GM19328 (cell line): ENCODE measurements around the gene NUAK1.

Source experiments
- ATAC-seq: cut with Tn5 transposase; IDR thresholded peaks from one replicate; pipeline ENCODE4 v1.9.1; 2021; ENCODE audit warnings: mild to moderate bottlenecking, moderate library complexity; ENCODE audit not compliant: unreplicated experiment

The NUAK1 gene

DNA sequence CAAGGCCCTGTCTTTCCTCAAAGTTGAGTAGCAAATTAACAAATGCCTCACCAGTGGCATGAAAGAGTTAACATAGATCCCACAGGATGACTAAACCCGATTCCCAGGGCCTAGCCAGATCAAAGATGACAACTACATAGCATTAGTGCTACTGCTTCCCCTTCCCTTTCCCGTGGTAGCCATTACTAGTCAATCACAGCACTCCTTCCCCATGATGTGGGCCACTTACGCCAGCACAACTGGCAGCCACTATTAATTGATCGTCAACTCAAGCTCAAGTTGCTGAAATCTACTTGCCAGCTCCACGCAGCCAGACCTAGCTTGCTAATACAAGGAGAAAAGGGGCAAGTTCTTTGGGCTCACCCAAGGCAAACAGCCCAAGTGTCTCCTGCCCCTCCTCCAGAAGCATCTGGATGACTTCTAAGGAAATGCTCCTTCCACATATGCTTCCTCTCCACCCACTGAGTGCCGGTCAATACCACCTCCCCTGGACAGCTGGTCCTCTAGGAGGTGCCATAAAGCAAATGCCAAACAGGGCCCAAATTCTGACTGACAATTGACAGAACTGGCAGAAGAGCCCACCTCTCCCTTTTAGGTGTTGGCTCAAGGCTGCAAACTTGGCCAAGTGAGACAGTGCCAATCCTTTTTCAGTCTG, 72.6 kb downstream of the NUAK1 start:
- ATAC-seq: no peak

DNA sequence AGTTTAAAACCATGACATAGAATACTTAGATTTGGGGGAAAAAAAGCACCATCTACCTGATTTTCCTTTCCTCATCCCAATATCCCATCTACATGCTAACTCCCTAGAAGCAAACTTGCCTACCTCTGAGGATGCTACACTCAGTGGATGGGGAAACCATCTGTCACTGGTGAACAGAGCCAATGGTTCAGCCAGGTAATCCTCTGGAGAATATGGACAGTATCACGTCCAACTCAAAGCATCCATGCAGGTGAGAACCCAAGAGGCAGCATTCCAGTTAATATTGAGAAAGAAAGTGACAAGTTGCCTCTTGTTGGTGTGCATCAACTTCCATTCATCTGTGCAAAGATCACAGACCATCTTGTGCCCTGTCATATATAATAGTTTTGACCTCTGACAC, 73.2 kb downstream of the NUAK1 start:
- ATAC-seq: no peak

DNA sequence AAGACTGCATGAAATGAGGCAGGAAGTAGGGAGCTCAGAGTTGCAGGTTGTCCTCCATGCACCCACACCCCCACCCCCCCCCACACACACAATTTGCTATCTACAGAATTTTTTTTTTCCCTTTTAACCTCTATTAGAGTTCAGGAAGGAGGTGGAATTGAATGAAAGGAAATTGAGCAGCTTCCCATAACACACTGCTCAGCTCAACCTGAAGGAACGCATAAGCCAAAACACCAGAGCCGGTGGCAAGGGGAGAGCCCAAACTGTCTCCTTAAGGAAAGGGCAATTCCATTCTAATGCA, 74.1 kb downstream of the NUAK1 start:
- no peak for ATAC-seq

DNA sequence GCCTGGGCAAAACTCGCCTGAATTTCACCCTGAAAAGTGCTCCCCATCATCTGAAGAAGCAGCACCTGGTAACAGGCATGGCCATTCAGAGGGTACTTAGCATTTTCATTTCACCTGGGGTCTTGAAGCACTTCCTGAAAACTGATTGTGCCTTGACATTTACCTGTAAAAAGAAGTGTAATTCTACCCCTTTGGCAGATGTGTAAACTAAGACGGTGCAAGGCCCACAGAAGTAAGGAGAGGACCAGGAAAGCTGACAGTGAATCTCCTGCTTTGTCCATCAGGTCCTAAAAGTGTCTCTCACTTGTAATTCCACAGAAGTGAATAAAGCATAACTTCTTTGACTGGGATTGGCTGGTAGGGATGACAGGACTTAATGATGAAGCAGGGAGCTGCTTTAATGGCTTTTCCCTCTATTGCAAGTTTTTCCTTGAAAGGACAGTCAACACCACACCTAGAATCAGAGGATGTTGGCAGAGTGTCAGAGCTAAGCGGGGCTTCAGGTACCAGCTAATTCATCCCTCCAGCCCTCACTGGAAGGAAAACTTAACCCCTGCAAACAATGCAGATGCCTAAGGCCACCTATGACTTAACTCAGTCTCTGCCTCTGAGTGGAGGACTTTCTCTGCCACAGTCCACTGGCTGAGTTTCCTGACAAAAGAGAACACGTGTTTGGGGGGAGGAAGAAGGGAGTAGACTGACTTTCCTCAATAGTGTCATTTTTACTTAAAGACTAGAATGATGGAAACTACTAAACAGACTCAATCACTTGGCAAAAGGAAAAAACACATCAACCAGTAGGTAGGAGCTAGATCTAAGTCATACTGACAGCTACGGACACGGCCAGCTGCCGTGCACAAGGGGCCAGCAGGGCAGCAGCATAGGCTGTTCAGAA, 74.7 kb downstream of the NUAK1 start:
- no peak for ATAC-seq

DNA sequence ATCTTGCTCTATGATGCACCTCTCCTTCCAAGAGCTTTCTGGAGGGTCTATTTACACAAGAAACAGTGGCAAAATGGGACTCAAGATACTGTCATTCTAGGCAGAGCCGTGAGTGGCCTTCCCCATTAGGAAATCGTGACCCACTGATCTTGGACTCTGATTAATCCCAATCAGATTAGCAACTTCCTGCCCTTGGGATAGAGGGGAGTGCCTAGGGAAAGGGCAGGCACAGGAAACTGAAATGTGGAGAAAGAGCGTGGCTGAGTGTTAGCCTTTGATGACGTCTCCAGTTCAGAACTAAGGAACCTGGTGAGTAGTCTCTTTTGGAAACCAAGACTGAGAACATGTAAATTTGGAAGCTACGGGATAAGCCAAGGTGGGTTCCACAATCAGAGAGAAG, 76.1 kb downstream of the NUAK1 start:
- ATAC-seq: no peak

DNA sequence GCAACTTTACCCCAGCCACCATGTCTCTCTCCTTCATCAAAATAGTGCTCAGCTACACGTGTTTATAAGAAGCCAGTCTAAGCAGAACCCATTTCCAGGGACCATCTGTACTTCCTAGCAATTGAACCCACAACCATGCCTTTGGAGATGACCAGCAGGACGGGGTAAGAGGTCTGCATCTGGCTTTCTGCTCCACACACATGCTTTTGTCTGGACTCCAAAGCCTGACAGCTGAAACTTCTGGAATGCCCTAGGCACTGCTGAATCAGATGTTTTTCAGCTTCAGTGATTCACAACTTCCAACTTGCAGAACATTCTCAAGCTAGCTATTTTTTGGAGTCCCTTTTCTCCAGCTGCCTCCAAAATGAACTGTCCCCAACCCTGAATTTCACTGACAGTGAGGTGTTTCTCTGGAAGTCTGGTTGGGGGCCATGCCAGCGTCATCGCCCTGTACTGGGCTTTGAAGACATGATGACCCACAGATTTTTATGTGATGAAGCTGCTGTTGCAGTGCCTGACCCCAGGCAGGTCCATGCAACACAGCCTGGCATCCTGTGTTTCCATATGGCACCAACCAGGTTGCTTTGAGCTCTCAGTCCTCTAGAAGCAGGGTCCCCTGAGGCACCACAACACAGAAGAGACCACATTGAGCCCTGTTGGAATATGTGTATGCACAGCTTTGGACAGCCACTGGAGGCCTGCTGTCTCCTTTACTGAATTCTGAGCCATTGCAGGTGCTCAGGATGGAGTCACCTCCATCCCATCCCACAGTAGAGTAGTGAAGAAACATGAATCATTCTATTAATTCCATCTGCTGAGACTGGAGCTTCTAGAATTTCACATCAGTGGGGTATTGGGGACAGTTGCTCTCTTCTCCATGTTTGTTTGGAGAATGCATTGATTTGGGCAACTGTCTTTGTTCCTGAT, 80.2 kb downstream of the NUAK1 start:
- no peak for ATAC-seq

DNA sequence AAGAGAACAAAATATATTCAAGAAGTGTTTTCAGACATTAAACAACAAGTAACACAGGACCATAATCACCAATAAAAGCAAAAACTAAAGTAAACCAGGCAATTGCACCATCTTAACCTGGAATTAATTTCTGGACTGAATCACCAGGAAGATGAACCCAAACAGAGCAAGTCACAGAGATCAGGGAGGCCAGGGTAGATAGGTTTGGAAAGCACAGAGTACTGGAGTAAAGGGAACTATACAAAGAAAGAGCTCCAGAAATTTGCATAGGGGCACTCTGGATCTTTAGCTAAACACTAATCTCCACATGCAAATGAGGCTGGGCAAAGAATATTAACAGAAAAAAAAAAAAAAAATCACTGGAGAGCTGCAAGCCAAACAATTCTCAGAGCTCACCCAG, 84.7 kb downstream of the NUAK1 start:
- no peak for ATAC-seq

DNA sequence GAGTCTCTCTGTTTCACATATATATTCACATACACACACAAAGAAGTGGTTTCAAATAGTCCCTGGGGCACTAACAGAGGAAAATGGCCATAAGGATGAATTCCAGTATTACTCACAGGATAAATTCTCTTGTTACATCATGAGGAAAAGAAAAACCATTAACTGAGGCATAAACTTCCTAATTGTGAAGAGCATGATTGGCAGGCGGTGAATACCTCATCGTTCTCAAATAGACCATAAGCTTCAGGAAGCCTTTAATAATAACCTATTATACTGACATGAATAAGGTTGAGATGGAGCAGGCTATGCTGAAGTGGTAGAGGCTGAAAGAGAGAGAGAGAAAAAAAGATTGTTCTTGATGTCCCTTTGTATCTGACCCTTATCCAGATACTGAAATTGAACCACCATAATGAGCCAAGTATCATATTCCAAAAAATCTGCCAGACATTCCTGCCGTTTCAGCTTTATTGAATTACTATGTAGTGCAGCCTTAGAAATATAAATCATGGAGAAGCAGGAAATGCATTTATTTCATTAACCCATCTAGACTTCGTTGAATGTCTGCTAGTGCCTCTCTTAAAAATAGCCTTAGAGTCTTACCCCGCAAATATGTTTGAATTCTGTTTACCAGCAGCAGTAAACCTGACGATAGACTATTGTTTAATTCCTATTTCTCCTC, 86.8 kb downstream of the NUAK1 start:
- no peak for ATAC-seq

DNA sequence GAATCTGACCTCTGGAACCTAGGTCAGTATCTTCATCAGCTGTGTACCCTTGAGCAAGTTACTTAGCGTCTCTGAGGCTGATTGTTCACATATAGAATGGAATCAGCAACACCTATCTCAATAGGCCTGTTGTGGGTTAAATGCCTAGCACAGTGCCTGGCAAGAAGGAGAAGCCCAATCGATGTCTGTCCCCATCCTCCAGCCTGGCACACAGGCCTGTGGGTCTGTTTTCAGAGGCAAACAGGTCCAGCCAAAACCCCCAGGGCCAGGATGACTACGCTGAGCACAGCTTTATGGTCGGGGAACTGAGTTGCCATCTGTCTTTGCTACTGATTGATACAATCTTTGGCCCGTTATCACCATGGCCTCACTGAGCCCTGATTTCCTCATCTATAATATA, 89.2 kb downstream of the NUAK1 start:
- no peak for ATAC-seq

DNA sequence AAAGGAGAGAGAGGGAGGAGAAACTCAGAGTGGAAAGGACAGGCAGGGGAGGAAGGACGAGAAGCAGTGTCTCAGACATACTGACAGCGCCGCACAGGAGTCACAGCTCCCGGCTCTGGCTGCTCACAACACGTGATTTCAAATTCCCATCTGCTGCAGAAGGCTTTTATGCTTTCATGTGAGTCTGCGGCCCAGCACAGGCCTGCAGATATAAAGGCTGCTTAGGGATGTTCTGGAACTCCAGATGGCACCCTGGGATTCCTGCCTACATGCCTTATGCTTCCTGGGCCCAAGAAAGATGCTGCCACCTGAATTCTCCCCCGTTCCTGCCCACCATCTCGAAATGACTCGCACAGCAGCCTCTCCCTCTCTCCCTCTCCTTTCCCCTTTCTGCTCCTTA, 89.6 kb downstream of the NUAK1 start:
- ATAC-seq: no peak

DNA sequence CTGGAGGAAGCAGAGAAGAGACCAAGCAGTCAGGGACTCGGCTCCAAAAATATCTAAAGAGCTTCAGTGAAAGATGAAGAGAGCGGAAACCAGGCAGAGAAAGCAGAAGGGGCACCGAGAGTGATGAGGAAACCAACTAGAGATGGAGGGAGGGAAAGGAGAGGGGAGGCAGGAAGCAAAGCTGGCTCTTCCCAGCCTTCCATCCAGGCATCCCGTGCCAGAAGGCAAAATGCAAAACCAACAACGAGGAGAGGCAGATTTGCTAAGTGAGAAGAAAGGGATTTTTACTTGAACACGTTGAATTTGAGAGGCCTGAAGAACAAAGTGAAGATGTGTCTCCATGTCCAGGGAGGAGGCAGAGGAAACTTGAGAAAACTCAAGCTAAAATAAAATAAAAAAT, 90.1 kb downstream of the NUAK1 start:
- ATAC-seq: no peak

DNA sequence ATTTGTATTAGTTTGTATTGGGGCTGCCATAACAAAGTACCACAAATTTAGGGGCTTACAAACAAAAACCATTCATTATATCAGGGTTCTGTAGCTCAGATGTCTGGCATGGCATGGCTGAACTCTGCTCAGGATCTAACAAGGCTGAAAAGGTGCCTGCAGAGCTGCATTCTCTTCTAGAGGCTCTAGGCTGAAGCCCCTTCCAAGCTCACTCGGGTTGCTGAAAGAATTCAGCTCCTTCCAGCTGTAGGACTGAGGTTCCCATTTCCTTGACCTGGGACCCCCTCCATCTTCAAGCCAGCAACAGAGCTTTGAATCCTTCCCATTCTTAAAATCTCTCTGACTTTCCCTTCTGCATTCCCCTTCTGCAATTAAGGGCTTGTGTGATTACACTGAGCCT, 90.7 kb downstream of the NUAK1 start:
- no peak for ATAC-seq

DNA sequence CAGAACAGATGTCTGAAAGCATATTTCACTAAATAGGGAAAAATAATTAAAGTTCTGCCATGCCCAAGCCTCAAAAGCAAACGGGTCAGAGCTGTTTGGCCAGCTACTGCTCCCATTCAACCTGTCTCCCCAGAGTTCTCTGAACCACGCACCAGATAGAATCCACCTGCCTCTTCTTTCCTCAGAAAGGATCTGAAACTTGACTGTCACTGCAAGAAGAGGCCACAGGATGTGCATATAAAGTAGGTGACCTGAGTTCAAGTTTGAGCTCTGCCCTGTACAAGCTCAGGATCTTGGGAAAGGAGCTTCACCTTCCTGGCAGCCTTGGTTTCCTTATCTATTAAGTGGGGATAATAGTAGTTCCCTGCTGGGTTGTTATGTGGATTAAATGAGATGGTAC, 91.8 kb downstream of the NUAK1 start:
- no peak for ATAC-seq

DNA sequence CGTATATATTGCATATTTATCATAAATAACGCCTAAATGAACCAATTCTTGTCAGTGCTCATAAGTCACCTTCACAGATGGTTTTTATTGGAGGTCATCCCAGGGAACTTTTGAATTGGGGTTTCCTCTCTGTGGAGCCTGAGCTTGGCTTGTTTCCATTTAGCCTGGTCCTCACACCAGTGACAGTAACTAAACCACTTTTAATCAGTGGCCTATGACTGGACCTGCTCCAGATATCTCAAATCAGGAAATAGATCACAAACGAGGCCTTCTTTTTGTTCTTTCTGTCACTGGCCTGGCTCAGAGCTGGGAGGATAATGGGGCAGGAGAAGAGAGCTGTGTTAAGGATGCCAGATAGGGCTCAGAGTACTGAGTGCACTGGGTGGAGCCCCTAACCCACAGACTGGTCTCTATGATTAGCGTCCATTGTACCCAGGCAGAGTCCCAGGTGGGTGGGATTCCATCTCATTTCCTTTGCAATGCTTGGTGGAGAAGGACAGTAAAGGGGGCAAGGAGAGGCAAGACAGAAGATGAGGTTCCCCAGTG, 92.4 kb downstream of the NUAK1 start:
- ATAC-seq: no peak

DNA sequence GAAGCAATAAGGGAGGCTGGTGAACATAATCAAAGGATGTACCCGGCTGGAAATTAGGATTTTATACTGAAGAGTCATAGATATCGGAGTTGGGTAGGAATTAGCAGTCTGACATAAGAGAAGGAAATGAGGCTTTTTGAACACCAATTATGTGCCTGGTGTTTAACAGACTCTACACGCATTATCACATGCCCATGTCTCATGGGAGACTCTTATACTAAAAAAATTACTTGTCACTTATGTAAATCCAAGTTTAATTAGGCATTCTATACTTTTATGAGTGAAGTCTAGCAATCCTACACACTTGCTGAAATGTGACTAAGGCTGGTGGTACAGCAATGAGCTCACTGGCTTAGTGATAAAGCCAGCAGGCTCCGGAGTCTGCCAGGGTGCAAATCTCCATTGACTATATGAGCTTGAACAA, 93.5 kb downstream of the NUAK1 start:
- ATAC-seq: no peak

DNA sequence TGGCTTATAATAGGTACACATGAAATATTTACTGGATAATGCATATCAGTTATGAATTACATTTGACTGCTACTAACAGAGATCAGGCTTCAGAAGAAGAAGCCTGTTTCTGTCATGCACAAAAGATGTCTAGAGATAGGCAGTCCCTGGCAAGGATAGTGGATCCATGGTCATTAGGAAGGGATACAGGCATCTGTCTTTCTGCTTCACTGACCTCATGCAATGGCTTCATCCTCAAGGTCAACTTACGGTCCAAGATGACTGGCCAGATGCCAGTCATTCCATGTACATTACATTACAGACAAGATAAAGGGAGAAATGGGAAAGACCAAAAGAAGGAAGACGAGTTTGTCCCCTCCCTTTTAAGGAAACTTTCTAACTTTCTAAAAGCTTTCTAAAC, 94.0 kb downstream of the NUAK1 start:
- no peak for ATAC-seq

DNA sequence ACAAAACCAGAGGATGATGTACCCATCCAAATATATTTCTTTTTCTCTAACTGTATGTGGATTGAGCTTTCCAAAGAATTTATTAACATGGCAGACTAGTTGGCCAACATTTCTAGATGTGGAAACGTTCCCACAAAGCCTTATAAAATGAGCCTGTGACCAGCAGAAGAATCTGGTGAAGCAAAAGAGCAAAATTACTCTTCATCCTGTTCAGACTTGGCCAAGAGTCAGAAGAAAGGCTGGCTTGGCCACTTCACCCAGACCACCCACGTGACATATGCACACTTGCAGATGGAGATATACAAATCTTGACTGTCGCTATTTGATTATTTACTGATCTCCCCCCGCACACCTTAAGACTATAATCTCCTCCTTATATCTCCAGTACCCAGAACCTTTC, 96.7 kb downstream of the NUAK1 start:
- no peak for ATAC-seq

DNA sequence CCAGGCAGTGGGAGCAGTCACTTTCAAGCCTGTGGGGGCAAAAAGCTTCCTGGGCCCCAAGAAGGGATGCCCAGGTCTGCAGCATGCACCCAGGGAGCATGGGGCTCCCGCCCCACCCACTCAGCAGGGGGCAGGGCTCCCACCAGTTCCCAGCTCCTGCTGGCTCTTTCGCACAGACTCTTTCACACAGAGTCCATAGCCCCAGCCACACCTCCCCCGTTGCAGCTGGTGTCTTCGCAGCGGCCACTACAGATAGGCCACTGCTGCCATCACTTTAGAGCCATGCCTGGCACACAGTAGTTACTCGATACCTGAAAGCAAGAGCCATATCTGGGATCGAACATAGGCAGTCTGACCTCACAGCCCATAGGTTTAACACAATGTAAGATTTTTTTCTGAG, 98.2 kb downstream of the NUAK1 start:
- ATAC-seq: no peak

DNA sequence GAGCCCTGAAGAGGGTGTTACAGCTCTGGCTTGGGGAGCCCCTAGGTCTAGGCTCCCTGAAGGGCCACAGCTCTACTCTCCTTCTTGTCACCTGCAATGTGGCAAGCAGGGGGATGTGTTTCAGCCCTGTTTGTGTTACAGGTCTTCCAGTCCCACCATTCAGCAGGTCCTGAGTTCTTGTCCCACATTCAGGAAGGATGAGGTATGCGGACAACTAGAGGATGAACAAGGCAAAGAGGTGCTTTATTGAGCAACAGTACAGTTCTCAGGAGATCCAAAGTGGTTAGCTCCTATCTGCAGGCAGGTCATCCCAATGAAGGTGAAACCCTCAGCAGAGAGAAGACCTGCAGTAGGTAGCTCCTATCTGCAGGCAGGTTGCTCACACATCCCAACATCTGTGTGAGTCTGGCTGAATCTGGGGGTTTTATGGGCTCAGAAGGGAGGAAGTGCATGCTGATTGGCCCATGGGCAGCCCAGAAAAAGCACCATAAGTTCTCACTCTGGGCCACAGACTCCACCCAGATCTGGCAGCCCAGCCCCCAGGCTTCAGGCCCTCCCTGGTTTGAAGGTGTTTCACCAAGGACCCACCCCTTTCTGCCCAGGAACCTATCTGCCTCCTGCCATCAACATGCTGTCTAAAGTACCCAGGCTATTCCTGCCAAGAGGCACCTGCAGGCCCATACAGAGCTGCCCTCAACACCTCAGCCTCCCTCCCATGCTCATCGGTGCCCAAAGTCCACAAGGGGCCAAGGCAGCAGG, 98.9 kb downstream of the NUAK1 start:
- ATAC-seq: no peak

DNA sequence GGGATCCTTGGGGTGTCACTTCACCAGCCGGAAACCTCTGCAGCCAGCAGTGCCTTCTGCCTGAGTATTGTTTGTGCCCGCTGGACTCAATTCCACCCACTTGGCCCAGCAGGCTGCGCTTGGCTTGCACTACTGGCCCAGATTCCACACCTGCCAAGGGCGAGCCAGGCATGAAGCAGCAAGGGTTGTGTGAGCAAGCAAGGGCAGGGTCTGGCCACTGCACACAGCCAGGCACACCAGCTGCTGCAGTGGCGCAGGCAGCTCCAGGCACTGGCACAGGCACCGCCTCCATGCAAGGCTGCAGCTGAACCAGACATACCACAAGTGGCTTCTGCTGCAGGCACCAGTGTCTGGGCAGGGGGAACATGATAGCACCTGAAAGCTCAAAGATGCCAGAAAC, 99.5 kb downstream of the NUAK1 start:
- ATAC-seq: no peak
